Lower leg skin (tissue), 3 donors: ENCODE measurements around the gene SULT4A1.

Experiments used
- POLR2A ChIP-seq, 2 donors: fragments of 450-650 bp; IDR thresholded peaks; one replicate each; pipeline ENCODE4 v1.6.1; 2016 to 2017; ENCODE audit warnings: antibody characterized with exemption in 2 of 2, mild to moderate bottlenecking in 1 of 2, moderate library complexity in 1 of 2
- TF ChIP-seq, protein P1 (sequence below), 3 donors: fragments of 450-650 bp; IDR thresholded peaks; one replicate each; pipeline ENCODE4 v1.5.1; 2016; ENCODE audit warnings: antibody characterized with exemption in 3 of 3, mild to moderate bottlenecking in 3 of 3, moderate library complexity in 2 of 3

DNA sequence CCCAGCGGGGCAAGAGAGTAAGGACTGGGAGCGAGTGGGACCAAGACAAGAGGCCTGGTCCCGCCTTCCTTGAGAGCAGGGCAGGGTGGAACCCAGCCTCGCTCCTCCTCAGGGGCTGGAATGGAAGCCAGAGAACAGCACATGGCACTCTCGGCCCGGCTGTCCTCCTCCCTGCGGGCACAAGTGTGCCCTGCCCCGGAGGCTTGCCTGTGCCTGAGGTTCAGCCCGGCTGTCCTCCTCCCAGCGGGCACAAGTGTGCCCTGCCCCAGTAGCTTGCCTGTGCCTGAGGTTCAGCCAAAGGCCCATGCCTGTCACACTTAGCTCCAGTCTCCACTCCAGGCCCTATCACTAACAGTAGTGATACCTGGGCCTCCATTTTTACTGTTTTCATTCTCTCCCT, 24.2 kb downstream of the SULT4A1 start:
- TF ChIP-seq, protein P1, sequence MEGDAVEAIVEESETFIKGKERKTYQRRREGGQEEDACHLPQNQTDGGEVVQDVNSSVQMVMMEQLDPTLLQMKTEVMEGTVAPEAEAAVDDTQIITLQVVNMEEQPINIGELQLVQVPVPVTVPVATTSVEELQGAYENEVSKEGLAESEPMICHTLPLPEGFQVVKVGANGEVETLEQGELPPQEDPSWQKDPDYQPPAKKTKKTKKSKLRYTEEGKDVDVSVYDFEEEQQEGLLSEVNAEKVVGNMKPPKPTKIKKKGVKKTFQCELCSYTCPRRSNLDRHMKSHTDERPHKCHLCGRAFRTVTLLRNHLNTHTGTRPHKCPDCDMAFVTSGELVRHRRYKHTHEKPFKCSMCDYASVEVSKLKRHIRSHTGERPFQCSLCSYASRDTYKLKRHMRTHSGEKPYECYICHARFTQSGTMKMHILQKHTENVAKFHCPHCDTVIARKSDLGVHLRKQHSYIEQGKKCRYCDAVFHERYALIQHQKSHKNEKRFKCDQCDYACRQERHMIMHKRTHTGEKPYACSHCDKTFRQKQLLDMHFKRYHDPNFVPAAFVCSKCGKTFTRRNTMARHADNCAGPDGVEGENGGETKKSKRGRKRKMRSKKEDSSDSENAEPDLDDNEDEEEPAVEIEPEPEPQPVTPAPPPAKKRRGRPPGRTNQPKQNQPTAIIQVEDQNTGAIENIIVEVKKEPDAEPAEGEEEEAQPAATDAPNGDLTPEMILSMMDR (IDR thresholded peaks at IDR 0.05), result no peak
- TF ChIP-seq POLR2A (IDR thresholded peaks at IDR 0.05), result no peak
